ENCODE results near the gene ETV5. TPM values are rescaled to one million over a fixed set of nuclear protein-coding genes. Genes with fewer than 3 reads are reported as not detected.
A peak's percentile ranks its signal among the peaks of the same experiment; 100 is the strongest.

ETV5 gene
- total and polyA plus RNA-seq, 2 donors (not counting 3 experiments of a cell fraction or from before 2014, with no cell fraction given): 8.8 to 40.9 TPM

- Histone ChIP-seq H3K4me2 (ENCODE audit: insufficient read depth, low read length) (peak overlapping the region; percentile 70), H3K79me2 (ENCODE audit: control insufficient read depth, insufficient read depth, low read length) (peaks cover 29% of the 10 kb centered on the region), H3K36me3 (ENCODE audit: control insufficient read depth in 2 of 2, extremely low read depth in 1 of 2, insufficient read depth in 2 of 2, low read length in 2 of 2) (no peaks in the 10 kb centered on the region), H3K4me3 (replicated peaks in 1 of 3; ENCODE audit: insufficient read depth in 1 of 3, low read depth in 1 of 3, low read length in 3 of 3) (peak overlapping the region; percentile 58 to 95 (median 67)), H4K20me1 (replicated peaks; ENCODE audit: control insufficient read depth, extremely low read depth, insufficient read depth, low read length) (no peaks in the 10 kb centered on the region), H3K27ac (ENCODE audit: insufficient read depth, low read depth, low read length) (peak overlapping the region; percentile 40), H3K9me3 (replicated peaks; ENCODE audit: control insufficient read depth, insufficient read depth, low read length) (no peaks in the 10 kb centered on the region), H3K9ac (replicated peaks; ENCODE audit: extremely low read depth, insufficient read depth, low read length) (peak overlapping the region; percentile 78), H3K9me1 (replicated peaks; ENCODE audit: control insufficient read depth, extremely low read depth, insufficient read depth, low read length) (no peaks in the 10 kb centered on the region), H2AFZ (ENCODE audit: low read depth, low read length) (peak overlapping the region; percentile 80), H3K4me1 (ENCODE audit: control insufficient read depth, extremely low read depth, insufficient read depth, low read length) (peaks cover 18% of the 10 kb centered on the region), H3K27me3 (ENCODE audit: control insufficient read depth in 2 of 2, insufficient read depth in 2 of 2, low read length in 2 of 2) (peaks cover 3 to 6% of the 10 kb centered on the region in 2 experiments)
- CTCF ChIA-PET: interaction anchor here (0.6 to 3.4 kb wide), 7 partner anchors 8 to 463 kb away, joined by 3 to 13 read pairs (median 3); partner anchors contain the start of gene DNAJB11
- intact Hi-C loops (cut with micrococcal nuclease): loop anchor here (2.0 to 10.0 kb wide), 9 partner anchors 63 to 1030 kb away; partner anchors contain the start of genes CRYGS, EIF4A2, RPL39L and SENP2
- FAIRE-seq: peak; percentile 48
- dilution Hi-C loops (cut with MboI; ENCODE audit: extremely low pct_ligation_motif_present, low sequenced_read_pairs): no loop called here
- no TSS peak for BruUV-seq (replicated peaks)
- POLR2A ChIA-PET: interaction anchor here (1.2 to 2.1 kb wide), 3 partner anchors 9 to 463 kb away, joined by 4 to 15 read pairs (median 9); partner anchors contain the start of genes DNAJB11 and TRA2B
- TF ChIP-seq POLR2AphosphoS5 (IDR thresholded peaks at IDR 0.05; ENCODE audit: insufficient read depth, low read depth, low read length): peak; percentile 28
- TF ChIP-seq POLR2A (IDR thresholded peaks at IDR 0.05; ENCODE audit: low read depth, low read length): peak; percentile 51
- TF ChIP-seq MYC (IDR thresholded peaks at IDR 0.05; ENCODE audit: low read depth, low read length): no peak
- DNase-seq (ENCODE audit: low read depth, low spot score): peak; percentile 74
These were observed 1.4 kb downstream of the ETV5 start for GRCh38 chr3:186107215-186108105.

GRCh38 chr3:186105543-186105942, 3.3 kb downstream of the ETV5 start:
- FAIRE-seq (no peak), DNase-seq (ENCODE audit: low read depth, low spot score) (no peak)
- dilution Hi-C loops (cut with MboI; ENCODE audit: extremely low pct_ligation_motif_present, low sequenced_read_pairs) (no loop called here), intact Hi-C loops (cut with micrococcal nuclease) (loop anchor here (5.0 to 10.0 kb wide), 7 partner anchors 137 to 1032 kb away; partner anchors contain the start of genes CRYGS, EIF4A2, RPL39L and SENP2)
- peaks cover 17% of the 10 kb centered on the region for H3K4me1 ChIP-seq (ENCODE audit: control insufficient read depth, extremely low read depth, insufficient read depth, low read length)
- ChIA-PET POLR2A (no interaction called here), CTCF (no interaction called here)
- BruUV-seq (replicated peaks): no TSS peak
- H3K27me3 ChIP-seq (ENCODE audit: control insufficient read depth in 2 of 2, insufficient read depth in 2 of 2, low read length in 2 of 2): no peaks in the 10 kb centered on the region
- H3K4me3 ChIP-seq (replicated peaks in 1 of 3; ENCODE audit: insufficient read depth in 1 of 3, low read depth in 1 of 3, low read length in 3 of 3): no peak overlapping the region
- TF ChIP-seq POLR2AphosphoS5 (IDR thresholded peaks at IDR 0.05; ENCODE audit: insufficient read depth, low read depth, low read length) (no peak), EZH2 (IDR thresholded peaks at IDR 0.05; ENCODE audit: borderline replicate concordance, low read depth, low read length, severe bottlenecking) (no peak), MYC (IDR thresholded peaks at IDR 0.05; ENCODE audit: low read depth, low read length) (no peak)
- H3K4me2 ChIP-seq (ENCODE audit: insufficient read depth, low read length): no peak overlapping the region
- no peak overlapping the region for H2AFZ ChIP-seq (ENCODE audit: low read depth, low read length)
- H3K9ac ChIP-seq (replicated peaks; ENCODE audit: extremely low read depth, insufficient read depth, low read length): no peak overlapping the region
- H3K9me3 ChIP-seq (replicated peaks; ENCODE audit: control insufficient read depth, insufficient read depth, low read length): no peaks in the 10 kb centered on the region
- no peak overlapping the region for H3K27ac ChIP-seq (ENCODE audit: insufficient read depth, low read depth, low read length)
- H3K79me2 ChIP-seq (ENCODE audit: control insufficient read depth, insufficient read depth, low read length): peaks cover 29% of the 10 kb centered on the region
- no peaks in the 10 kb centered on the region for H4K20me1 ChIP-seq (replicated peaks; ENCODE audit: control insufficient read depth, extremely low read depth, insufficient read depth, low read length)
- H3K36me3 ChIP-seq (ENCODE audit: control insufficient read depth in 2 of 2, extremely low read depth in 1 of 2, insufficient read depth in 2 of 2, low read length in 2 of 2): no peaks in the 10 kb centered on the region
- H3K9me1 ChIP-seq (replicated peaks; ENCODE audit: control insufficient read depth, extremely low read depth, insufficient read depth, low read length): no peaks in the 10 kb centered on the region
